LNCAP (cell line): ENCODE measurements around the gene HCAR3.
"Not testable (repeated sequence)": the region's sequence is repeated elsewhere in the genome, so short reads cannot be mapped to it uniquely, and the experiment has no call there.

Source experiments
- CTCF ChIP-seq: fragments of 450-650 bp; IDR thresholded peaks from 2 replicates; pipeline ENCODE4 v1.5.1; 2017; ENCODE audit warnings: mild to moderate bottlenecking

The HCAR3 gene

GRCh38 chr12:122716658-122717057 is at the start of gene HCAR3:
Gene HCAR3 (minus strand): TSS chr12:122716811. CDS start chr12:122716737, 74 bp downstream.
- TF ChIP-seq CTCF, result not testable (repeated sequence)

- TF ChIP-seq CTCF, result no peak
These were observed 41.0 kb upstream of the HCAR3 start for GRCh38 chr12:122757568-122757967.

GRCh38 chr12:122754790-122755189 is 38.2 kb upstream of the HCAR3 start:
- TF ChIP-seq CTCF, result no peak

- TF ChIP-seq CTCF, result no peak
These were observed 36.7 kb upstream of the HCAR3 start for GRCh38 chr12:122753319-122753650.

- TF ChIP-seq CTCF, result peak; percentile 78; the same call in 1 of the 2 replicates
These were observed 36.1 kb upstream of the HCAR3 start, which contains the start of gene DENR for GRCh38 chr12:122752464-122753318. Gene DENR (plus strand): TSS chr12:122752824. CDS start chr12:122753702, 878 bp downstream.

- TF ChIP-seq CTCF, result no peak
These were observed 33.1 kb upstream of the HCAR3 start for GRCh38 chr12:122749569-122750332.

- no peak for TF ChIP-seq CTCF
These were observed 30.9 kb upstream of the HCAR3 start for GRCh38 chr12:122747224-122748135.
